Mesenteric fat pad (tissue), 1 donor: Measurements from ENCODE around the gene ESM1. TPM values are rescaled to one million over a fixed set of nuclear protein-coding genes. Genes with fewer than 3 reads are reported as not detected.
"Not testable (repeated sequence)": the region's sequence is repeated elsewhere in the genome, so short reads cannot be mapped to it uniquely, and the experiment has no call there.

ENCODE experiments used
- DNase-seq: peaks from one replicate; pipeline ENCODE4 v3.0.0-alpha.2; 2020; ENCODE audit warnings: low spot score
- long read RNA-seq: library from polyadenylated mRNA; unstranded; transcript quantifications from one replicate; pipeline ENCODE4 v2.0.0, GENCODE V29; 2020
- total RNA-seq: library from RNA; stranded (reverse); fragmentation: NEBNext Ultra II Directional; extraction: Animal tissue kit (Norgen Biotek cat#: 25700); gene quantifications from one replicate; pipeline ENCODE4 v1.2.1, GENCODE V29; 2021
- donor health status: DM: yes; HTN: yes; CAD: no.

ESM1 gene
- total RNA-seq = not detected
- long read RNA-seq = 0 reads

- DNase-seq = no peak
Measured at GRCh38 chr5:54985301-54986268, at the start of gene ESM1. ESM1 (minus strand) TSS chr5:54985593; CDS start chr5:54985517, 76 bp downstream.

GRCh38 chr5:55033568-55033967 lies 48.2 kb upstream of the ESM1 start:
- no peak for DNase-seq

GRCh38 chr5:55031492-55031891 lies 46.1 kb upstream of the ESM1 start:
- no peak for DNase-seq

GRCh38 chr5:55030676-55031369 lies 45.4 kb upstream of the ESM1 start:
- no peak for DNase-seq

GRCh38 chr5:55030220-55030619 lies 44.8 kb upstream of the ESM1 start:
- DNase-seq = no peak

- DNase-seq = no peak
Measured at GRCh38 chr5:55027595-55027994, 42.2 kb upstream of the ESM1 start.

- DNase-seq = no peak
Measured at GRCh38 chr5:55022450-55022849, 37.1 kb upstream of the ESM1 start.

- no peak for DNase-seq
Measured at GRCh38 chr5:55021821-55022220, 36.4 kb upstream of the ESM1 start.

GRCh38 chr5:55021410-55021809 lies 36.0 kb upstream of the ESM1 start:
- DNase-seq = no peak

GRCh38 chr5:55010149-55010548 lies 24.8 kb upstream of the ESM1 start:
- DNase-seq = not testable (repeated sequence)

GRCh38 chr5:55004729-55005128 lies 19.3 kb upstream of the ESM1 start:
- no peak for DNase-seq

GRCh38 chr5:55003432-55004065 lies 18.2 kb upstream of the ESM1 start:
- DNase-seq = no peak

- DNase-seq = not testable (repeated sequence)
Measured at GRCh38 chr5:55002166-55002565, 16.8 kb upstream of the ESM1 start.

GRCh38 chr5:54997081-54997480 lies 11.7 kb upstream of the ESM1 start:
- no peak for DNase-seq

GRCh38 chr5:54996466-54996865 lies 11.1 kb upstream of the ESM1 start:
- DNase-seq = no peak

GRCh38 chr5:54995168-54995567 lies 9.8 kb upstream of the ESM1 start:
- no peak for DNase-seq

- no peak for DNase-seq
Measured at GRCh38 chr5:54994628-54995027, 9.2 kb upstream of the ESM1 start.

- DNase-seq = no peak
Measured at GRCh38 chr5:54993318-54993717, 7.9 kb upstream of the ESM1 start.

GRCh38 chr5:54991416-54991815 lies 6.0 kb upstream of the ESM1 start:
- DNase-seq = no peak

- DNase-seq = no peak
Measured at GRCh38 chr5:54990841-54991258, 5.5 kb upstream of the ESM1 start.

GRCh38 chr5:54988817-54989216 lies 3.4 kb upstream of the ESM1 start:
- DNase-seq = no peak

- no peak for DNase-seq
Measured at GRCh38 chr5:54988218-54988617, 2.8 kb upstream of the ESM1 start.
